Gastroesophageal sphincter (tissue), 3 donors: ENCODE data around the gene MUC5B.

Experiments
- EP300 ChIP-seq: sonication (generic); formaldehyde crosslinking; IDR thresholded peaks from one replicate; pipeline ENCODE4 v1.6.1; 2017; ENCODE audit warnings: antibody characterized with exemption, mild to moderate bottlenecking
- TF ChIP-seq, protein P1 (sequence below), 4 experiments: fragments of 200-600 bp in 2 of 4; fragments of 450-650 bp in 2 of 4; sonication (generic) in 1 of 4; IDR thresholded peaks; one replicate each; pipeline ENCODE4 v1.5.1; 2017 to 2019; ENCODE audit warnings: antibody characterized with exemption in 4 of 4, mild to moderate bottlenecking in 2 of 4, moderate library complexity in 2 of 4

DNA sequence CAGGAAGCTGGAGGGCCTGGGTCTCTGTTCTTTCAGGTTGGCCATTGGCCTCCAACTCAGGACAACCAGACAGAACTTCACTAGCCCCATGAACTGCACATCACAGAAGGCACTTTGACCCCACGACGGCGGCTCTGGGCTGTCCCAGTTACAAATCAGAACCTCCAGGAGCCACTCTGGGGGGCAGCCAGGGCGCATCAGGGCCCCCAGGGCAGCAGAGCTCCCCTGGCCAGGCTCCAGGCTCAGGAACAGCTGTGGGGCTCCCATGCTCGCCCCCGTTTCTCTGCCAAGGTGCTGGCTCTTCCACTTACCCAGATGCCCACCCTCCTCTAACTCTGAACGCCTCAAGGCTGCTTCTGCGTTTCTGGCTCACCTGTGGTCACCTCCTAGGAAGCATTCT is 61.0 kb downstream of the MUC5B start:
- TF ChIP-seq, protein P1, sequence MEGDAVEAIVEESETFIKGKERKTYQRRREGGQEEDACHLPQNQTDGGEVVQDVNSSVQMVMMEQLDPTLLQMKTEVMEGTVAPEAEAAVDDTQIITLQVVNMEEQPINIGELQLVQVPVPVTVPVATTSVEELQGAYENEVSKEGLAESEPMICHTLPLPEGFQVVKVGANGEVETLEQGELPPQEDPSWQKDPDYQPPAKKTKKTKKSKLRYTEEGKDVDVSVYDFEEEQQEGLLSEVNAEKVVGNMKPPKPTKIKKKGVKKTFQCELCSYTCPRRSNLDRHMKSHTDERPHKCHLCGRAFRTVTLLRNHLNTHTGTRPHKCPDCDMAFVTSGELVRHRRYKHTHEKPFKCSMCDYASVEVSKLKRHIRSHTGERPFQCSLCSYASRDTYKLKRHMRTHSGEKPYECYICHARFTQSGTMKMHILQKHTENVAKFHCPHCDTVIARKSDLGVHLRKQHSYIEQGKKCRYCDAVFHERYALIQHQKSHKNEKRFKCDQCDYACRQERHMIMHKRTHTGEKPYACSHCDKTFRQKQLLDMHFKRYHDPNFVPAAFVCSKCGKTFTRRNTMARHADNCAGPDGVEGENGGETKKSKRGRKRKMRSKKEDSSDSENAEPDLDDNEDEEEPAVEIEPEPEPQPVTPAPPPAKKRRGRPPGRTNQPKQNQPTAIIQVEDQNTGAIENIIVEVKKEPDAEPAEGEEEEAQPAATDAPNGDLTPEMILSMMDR (IDR thresholded peaks at IDR 0.05) = no peak
- TF ChIP-seq EP300 = no peak
